NCI-H2196 (cell line): ENCODE results near the gene RPS6KB2.
"Not testable (repeated sequence)": the region's sequence is repeated elsewhere in the genome, so short reads cannot be mapped to it uniquely, and the experiment has no call there.

Experiments
- DNase-seq: peaks from one replicate; lab custom pipeline; 2025; ENCODE audit not compliant: unreplicated experiment; lab: John Stamatoyannopoulos, UW

The RPS6KB2 gene

DNA sequence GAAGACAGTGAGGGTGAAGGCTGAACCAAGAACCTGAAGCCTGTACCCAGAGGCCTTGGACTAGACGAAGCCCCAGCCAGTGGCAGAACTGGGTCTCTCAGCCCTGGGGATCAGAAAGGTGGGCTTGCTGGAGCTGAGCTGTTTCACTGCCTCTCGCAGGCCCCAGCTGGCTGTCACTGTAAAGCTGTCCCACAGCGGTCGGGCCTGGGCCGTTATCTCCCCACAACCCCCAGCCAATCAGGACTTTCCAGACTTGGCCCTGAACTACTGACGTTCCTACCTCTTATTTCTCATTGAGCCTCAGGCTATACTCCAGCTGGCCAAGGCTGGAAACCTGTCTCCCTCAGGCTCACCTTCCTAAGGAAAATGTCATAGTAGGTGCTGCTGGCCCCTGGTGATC is 30.8 kb upstream of the RPS6KB2 start:
- no peak for DNase-seq

DNA sequence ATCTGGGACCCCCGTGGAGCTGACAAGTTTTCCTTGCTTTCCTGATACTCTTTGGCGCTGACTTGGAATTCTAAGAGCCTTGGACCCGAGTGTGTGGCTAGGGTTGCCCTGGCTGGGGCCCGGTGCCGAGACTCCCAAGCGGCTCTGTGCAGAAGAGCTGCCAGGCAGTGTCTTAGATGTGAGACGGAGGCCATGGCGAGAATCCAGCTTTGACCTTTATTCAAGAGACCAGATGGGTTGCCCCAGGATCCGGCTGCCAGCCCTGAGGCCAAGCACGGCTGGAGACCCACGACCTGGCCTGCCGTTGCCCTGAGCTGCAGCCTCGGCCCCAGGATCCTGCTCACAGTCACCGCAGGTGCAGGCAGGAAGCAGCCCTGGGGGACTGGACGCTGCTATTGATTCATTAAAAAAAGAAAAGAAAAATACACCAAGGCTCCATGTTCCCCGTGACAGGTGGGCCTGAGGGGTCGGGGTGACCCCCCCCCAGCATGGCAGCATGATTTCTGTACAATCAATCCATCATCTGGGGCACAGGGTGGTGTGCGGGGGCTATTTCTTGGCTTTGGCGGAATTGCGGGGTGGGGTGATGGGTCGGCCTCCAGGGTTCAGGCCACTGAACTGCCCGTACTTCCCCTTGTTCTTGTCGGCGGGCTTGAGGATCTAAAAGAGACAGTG is 30.2 kb upstream of the RPS6KB2 start:
- DNase-seq = no peak

DNA sequence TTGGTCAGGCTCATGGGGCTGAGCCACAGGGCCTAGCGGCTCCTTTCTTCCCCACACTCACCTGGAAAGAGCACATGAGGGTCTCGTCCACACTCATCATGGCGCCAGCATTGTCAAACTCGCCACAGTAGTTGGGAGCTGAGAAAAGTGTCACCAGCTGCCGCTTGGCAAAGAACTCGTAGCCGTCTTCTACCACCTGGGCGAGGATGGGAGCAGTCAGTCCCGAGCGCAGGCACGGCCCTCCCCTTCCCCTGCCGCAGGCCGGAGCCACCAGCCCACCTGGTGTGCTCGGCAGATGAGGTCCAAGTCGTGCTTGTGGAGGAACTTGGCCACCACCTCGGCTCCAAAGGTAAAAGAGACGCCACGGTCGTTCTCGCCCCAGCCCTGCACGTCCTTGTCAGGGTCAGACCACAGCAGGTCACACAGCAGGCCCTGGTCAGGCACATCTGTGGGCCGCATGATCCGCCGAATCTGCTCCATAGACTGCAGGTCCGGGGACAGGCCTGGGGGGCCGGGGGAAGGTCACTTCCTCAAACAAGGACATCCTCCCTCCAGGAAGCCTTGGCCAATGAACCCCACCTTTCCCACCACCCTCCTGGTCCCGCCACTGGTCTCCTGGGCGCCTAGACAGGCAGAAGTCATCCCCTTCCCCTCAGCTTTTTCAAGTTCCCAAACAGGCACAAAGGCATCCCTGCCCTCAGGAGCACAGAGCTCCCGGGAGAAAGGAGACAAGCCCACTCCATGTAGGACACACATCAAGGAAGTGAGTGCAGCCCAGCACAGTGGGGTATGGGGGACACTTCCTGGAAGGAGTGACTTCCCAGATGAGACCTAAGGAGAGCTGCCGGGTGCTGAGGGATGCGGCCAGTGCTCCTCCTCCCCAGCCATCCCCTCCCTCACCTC is 29.4 kb upstream of the RPS6KB2 start:
- DNase-seq = no peak

DNA sequence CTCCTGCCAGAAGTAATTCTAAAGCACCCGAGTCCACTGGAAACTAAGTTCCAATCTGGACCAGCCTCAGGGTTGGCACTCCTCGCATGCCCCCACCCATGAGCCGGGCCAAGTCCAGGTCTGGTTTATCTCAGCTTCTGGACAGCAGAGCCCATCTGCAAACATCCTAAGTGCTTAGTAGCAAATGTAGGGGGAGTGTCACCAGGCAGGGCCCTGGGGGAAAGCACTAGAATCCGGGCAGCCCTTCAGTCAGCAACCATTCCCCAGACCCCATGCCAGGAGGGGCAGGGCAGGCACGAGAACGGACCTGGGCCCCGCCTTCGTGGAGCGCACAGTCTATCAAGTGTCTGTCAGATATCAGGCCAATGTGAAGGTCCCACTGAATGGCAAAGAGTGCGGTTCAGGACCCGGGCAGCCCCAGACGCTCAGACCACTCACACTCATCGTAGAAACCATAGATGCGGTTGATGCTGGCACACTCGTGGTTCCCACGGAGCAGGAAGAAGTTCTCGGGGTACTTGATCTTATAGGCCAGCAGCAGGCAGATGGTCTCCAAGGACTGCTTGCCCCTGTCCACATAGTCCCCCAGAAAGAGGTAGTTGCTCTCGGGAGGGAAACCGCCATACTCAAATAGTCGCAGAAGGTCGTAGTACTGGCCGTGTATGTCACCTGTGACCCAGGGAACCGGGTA is 27.9 kb upstream of the RPS6KB2 start:
- no peak for DNase-seq

DNA sequence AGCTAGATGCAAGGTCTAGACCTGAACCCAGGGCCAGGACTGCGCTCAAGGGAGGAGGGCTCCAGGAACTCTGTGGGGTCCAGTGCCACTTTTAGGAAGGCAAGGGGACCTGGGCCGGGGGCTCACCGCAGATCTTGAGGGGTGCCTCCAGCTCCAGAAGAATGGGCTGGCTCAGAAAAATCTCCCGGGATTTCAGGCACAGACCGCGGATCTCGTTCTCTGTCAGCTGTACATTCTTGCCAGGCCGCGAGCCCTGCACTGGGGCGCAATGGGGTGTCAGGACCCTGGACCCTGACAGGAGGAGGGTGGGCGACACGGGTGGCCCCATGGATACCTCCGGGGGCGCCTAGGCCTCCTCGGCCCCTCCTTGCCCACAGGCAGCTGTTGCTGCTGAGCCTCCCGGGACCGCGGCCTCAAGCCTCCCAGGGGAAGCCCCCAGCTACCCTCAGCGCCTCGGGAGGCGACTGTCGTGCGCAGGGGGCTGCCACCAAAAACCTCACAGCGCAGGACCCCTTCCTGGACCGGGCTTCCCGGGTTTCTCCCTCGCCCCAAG is 27.3 kb upstream of the RPS6KB2 start:
- DNase-seq = no peak

GRCh38 chr11:67401495-67402191 is 26.7 kb upstream of the RPS6KB2 start, which contains the start of gene PPP1CA:
Gene PPP1CA, minus strand, starts transcription at chr11:67401858. Its CDS starts 76 bp downstream, at chr11:67401782.
- peak; percentile 90 for DNase-seq

DNA sequence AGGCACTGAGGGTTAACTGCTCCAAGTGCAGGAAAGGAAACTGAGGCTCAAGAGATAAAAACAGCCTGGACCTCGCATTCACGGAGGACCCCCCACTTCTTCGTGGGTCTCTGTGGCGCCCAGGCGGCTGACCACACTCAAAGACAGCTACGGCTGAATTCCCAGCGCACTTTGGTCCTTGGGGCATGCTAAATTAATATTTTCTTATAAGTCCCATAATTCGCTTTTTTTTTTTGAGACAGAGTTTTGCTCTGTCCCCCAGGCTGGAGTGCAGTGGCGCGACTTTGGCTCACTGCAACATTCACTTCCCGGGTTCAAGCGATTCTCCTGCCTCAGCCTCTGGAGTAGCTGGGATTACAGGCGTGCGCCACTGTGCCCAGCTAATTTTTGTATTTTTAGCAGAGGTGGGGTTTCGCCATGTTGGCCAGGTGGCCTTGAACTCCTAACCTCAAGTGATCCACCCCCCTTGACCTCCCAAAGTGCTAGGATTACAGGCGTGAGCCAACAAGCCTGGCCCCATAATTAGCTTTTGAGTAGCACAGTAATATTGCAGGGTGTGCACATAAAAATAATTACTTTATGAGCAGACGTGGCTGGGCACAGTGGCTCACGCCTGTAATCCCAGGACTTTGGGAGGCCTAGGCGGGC is 26.0 kb upstream of the RPS6KB2 start:
- not testable (repeated sequence) for DNase-seq

DNA sequence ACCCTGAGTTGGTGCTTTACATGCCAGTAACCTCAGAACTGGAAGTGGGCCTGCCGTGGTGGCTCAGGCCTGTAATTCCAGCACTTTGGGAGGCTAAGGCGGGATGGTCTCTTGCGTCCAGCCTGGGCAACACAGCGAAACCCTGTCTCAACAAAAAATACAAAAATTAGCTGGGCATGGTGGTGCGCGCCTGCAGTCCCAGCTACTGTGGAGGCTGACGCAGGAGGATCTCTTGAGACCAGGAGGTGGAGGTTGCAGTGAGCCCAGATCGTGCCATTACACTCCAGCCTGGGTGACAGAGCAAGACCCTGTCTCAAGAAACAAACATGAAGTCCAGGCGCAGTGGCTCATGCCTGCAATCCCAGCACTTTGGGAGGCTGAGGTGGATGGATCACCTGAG is 25.2 kb upstream of the RPS6KB2 start:
- DNase-seq = not testable (repeated sequence)

DNA sequence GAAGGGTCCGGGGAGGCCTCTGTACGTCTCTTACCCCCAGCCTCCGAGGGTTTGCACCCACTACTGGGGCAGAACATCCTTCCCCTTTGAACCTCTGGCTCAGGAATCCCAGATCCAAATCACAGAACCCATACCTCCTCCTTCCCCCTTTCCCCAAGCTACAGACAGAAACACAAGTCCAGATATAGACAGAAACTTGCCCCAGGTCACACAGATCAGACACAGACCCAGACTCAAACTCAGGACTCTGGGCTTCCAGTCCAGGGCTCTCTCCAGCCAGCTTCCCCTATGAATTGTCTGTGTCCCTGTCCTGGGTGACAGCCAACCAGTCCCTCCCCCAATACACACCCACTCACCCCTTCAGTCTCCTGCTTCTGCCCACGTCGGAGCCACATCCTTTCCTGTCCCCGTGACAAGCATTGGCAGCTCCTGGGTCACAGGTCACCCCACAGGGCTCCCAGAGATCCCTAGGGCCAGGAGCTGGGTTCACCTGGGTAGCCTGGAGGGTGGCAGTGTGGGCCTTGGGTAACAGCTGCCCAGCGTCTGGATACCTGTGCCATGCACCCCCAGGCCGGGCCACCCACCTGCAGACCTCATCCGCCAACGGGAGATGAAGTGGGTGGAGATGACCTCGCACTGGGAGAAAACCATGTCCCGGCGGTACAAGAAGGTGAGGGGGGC is 23.6 kb upstream of the RPS6KB2 start:
- no peak for DNase-seq

GRCh38 chr11:67405196-67405567 is 23.1 kb upstream of the RPS6KB2 start:
- no peak for DNase-seq

- DNase-seq = no peak
Observed at GRCh38 chr11:67405688-67406339, 22.5 kb upstream of the RPS6KB2 start.

GRCh38 chr11:67406420-67406968 is 21.8 kb upstream of the RPS6KB2 start:
- no peak for DNase-seq

- no peak for DNase-seq
Observed at GRCh38 chr11:67406969-67407687, 21.2 kb upstream of the RPS6KB2 start.

DNA sequence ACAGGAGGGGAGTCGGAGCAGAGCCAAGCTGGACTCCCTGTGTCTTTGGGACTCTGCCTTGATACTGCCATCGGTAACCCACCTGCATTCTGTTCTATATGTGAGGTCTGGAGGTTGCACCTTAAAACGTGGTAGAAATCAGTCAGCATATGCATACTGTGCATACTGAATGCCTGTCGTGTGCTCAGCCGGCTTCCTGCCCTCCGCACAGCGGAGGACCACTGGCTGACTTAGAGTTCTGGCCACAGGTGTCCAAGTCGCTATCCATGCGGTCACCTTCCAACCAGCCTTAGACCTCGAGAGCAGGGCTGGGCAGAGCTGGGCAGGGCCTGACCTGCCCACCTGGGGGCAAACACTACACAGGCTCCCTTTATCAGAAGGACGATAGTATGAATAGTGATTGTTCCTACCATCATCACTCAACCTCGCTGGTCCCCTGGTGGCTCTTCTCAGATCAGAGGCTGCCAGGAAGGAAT is 20.6 kb upstream of the RPS6KB2 start:
- no peak for DNase-seq

DNA sequence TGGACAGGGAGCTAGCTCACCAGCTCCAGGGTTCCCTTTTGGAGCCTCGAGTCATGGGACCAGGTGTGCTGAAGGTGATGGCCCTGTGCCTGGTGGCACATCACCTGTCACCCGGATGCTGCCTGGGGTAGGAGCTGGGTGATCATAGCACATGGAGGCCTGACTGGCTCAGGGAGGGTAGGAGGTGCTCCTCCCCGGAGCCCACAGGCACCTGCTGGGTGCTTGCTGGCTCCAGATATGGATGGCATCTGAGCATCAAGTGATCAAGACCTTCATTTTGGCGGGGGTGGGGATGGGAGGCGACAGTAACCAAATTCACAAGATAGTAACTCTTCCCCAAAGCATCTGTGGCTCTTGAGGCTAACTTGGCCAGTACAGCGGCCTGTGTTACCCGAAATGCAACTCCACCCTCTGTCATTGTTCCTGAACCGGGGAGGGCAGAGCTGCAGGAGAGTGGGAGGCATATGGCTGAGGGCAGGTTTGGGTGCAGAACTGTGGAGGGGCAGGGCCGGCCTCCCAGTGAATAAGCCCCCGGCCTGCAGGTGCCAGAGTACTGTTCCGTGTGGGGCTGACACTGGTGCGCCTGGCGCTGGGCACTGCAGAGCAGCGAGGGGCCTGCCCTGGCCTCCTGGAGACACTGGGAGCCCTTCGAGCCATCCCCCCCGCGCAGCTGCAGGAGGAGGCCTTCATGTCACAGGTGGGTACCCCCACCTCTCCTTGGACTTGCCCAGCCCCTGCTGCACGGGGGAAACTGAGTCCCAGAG is 19.7 kb upstream of the RPS6KB2 start:
- DNase-seq = no peak

DNA sequence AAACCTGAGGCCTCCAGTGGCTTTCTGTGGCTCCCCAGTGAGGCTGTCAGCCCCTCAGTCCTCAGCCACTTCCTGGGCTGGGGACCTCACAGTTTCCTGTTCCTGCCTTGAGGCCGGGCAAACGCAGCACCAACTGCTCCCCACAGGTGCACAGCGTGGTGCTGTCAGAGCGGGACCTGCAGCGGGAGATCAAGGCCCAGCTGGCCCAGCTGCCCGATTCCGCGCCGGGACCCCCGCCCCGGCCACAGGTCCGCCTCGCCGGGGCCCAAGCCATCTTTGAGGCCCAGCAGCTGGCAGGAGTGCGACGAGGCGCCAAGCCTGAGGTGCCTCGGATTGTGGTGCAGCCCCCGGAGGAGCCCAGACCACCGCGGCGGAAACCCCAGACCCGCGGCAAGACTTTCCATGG is 19.0 kb upstream of the RPS6KB2 start:
- no peak for DNase-seq

DNA sequence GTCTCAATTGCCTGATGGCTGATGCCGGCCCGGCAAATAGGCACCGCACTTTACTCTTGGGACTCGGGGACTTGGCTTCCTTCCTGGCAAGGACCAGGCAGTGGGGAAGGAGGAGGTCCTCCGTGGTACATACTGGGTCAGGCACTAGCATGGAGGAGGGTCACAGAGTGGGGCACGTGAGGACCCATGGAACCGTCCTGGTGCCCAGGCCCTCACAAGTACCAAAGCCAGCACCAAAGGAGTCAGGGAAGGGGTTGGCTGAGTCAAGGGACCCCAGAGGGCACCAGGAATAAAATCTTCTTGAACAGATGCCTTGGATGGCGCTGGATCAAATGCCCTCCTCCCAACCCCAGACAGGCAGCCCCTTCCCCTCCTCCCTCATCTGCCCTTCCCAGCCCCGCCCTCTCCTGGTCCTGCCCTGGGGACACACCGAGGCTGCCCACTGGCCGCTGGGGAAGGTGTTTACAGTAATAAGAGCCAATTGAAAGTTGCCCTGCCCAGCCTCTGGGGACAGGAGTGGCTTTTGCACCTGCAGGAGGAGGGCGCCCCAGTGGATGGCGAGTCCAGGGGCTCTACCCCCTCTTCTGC is 18.4 kb upstream of the RPS6KB2 start:
- DNase-seq = peak; percentile 31
